ENCODE results near the gene CCDC197. TPM values are rescaled to one million over a fixed set of nuclear protein-coding genes. Genes with fewer than 3 reads are reported as not detected.

CCDC197 gene
- total RNA-seq, 1 donor from 2014 or later = not detected

- peak; percentile 78 for DNase-seq
These were observed 4.6 kb downstream of the CCDC197 start for GRCh38 chr14:94001501-94002396.

GRCh38 chr14:94003397-94003796, 6.3 kb downstream of the CCDC197 start:
- no peak for DNase-seq

- DNase-seq = no peak
These were observed 6.9 kb downstream of the CCDC197 start for GRCh38 chr14:94004015-94004414.

GRCh38 chr14:94005324-94006073, 8.4 kb downstream of the CCDC197 start:
- peak; percentile 41 for DNase-seq

DNA sequence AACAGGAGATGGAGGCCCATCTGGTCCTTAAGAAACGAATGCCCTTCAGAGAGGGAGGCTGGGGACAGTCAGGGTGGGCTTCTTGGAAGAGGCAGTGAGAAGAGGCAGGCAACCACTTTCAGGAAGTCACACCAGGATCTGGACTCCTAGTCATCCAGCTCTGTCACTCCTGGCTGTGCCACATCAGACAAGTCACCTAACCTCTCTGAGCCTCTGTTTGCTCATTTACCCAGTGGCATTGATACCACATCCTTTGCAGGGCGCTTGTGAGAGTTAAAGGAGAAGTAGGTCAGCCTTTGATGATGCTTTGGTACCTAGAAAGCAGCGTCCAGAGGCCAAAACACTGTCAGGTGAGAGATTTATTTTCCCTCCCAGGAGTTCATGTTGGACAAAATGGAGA, 11.1 kb downstream of the CCDC197 start:
- no peak for DNase-seq

- DNase-seq = no peak
These were observed 12.7 kb downstream of the CCDC197 start for GRCh38 chr14:94009767-94010166.

DNA sequence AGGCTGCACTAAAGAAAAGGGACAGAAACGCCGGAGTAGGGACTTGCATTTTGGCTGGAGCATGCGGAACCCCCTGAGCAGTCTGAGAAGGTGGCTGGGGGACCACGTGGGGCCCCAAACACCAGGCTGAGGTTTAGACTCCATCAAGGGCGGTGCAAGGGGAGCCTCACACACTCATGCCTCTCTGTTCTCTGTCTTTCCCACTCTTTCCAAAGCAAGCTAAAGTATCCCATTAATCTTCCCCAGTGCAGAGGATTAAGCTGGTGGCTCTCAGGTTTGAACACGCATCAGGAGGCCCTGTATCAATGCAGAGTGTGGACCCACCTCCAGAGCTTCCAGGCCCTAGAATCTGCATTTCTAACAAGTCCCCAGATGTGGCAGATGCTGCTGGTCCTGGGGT, 13.5 kb downstream of the CCDC197 start:
- DNase-seq = no peak

DNA sequence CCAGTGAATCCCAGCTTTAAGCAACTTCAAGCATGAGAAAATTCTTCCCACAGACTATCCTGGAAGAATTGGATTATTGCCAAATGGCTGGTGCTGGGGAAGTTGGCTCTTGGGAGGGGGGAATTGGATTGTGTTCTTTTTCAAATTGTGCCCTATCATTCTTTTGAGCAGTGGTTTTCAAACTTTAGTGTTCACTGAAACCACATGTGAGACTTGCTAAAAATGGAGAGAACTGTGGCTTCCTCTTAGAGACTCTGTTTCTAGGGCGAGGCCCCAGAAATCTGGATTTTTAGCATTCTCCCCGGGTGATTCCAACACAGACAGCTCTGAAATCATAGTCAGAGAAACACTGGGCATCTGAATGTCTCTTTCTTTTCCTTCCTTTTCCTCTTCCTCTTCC, 14.7 kb downstream of the CCDC197 start:
- peak; percentile 28 for DNase-seq

- DNase-seq = no peak
These were observed 17.3 kb downstream of the CCDC197 start for GRCh38 chr14:94014382-94014781.

GRCh38 chr14:94015223-94015622, 18.1 kb downstream of the CCDC197 start:
- no peak for DNase-seq

GRCh38 chr14:94016446-94016976, 19.4 kb downstream of the CCDC197 start:
- DNase-seq = no peak

DNA sequence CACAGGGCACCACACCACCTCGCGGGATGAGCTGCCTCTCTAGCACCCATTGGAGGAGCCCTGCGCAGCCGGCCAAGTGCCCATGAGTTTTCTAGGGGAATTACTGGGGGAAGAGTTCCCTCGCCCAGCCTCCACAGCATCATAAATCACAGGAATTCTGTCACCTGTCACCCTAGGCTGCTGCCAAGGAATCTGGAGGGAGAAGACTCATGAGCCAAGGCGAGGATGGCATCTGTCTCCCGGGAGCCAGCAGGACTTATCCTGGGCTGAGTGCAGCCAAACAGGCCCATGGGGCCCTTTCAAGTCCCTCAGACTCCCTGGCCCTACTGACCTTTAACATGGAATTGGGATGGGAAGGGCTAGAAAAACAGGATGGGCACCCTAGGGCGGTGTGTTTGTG, 21.2 kb downstream of the CCDC197 start:
- no peak for DNase-seq

DNA sequence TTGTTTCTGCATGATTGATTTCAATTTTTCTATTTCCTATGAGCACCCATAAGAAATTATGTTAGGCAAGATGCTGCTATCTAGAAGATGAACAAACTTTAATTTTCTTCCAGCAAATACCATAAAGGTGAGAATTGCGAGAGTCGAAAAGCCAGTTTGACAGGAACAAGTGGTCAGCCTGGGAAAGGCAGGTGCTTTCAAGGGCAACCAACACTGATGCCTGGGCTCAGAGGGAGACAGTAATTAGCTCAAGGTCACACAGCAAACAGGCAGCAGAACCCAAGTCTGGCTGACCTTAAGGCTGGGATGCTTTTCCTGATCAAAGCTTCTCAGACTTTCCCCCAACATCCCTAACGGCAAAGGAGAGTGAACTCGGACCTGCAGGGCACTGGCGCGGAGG, 22.2 kb downstream of the CCDC197 start:
- no peak for DNase-seq

- no peak for DNase-seq
These were observed 23.2 kb downstream of the CCDC197 start for GRCh38 chr14:94020267-94020666.

- DNase-seq = peak; percentile 31
These were observed 23.9 kb downstream of the CCDC197 start for GRCh38 chr14:94021001-94021400.

DNA sequence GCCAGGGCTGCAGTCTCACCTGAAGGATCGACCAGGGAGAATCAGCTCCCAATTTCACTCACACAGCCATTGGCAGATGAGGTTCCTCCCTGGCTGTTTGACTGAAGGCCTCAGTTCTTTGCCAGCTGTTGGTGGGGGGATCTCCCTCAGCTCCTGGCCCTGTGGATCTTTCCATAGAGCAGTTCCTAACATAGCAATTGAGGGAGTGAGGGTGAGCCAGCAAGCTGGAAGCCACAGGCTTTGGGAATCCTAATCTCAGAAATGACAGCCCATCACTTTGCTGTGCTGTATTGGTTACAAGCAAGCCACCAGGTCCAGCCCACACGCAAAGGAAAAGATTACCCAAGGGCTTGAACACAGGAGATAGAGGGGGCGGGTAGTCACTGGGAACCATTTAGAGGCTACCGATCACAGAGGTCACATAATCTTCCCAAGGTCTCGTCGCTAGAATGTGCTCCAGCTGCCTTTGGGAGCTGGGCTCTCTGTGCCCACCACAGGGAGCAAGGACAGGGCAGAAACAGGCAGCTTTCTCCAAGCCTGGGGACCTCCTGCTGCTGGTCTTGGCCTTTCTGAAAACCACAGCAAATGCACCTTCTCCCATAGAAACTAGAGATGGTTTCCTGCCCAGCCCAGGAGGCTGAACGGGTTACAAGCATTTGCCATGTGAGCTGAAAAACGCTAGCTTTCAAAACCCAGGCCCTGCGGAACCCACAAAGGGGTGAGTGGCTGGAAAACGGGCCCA, 24.5 kb downstream of the CCDC197 start:
- DNase-seq = no peak

DNA sequence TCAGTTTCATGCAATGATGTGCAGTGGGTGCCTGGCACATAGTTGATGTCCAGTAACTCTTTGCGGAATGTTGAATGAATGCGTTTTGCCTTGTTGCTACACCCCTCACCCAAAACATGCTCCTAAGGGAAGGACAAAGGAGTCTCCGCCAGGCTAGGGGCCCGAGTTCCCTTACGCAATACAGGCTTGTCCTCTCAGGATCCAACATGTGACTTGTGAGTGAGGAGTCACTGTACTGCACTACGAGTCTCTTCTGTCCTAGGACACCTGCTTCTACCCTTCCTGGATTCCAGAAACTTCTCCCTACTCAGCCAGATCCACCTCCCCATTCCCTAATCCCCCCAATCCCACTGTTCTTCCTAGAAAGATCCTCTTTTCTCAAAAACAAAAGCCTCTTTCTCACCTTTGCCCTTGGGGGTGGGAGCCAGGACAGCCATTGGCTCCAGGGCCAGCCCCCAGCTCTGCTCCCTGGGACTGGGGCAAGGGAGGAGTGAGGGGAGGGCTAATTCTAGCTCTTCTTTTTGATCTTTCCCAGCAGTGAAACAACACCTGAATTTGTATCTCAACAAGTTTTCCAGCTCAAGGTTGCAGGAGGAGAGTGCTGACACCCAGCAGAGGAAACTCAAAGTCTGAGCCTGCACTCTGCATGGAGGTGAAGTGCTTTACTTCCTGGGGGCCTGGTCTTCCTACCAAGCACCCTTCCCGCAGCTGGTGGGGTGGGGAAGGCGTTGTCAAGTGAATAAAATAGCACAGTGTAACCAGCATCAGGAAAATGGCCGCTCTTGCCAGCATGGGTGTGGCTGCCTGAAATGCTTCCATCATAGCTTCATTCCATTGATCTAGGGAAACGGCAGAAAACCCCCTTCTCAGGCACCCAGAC, 25.7 kb downstream of the CCDC197 start:
- DNase-seq = no peak

GRCh38 chr14:94024549-94024948, 27.4 kb downstream of the CCDC197 start:
- DNase-seq = no peak

DNA sequence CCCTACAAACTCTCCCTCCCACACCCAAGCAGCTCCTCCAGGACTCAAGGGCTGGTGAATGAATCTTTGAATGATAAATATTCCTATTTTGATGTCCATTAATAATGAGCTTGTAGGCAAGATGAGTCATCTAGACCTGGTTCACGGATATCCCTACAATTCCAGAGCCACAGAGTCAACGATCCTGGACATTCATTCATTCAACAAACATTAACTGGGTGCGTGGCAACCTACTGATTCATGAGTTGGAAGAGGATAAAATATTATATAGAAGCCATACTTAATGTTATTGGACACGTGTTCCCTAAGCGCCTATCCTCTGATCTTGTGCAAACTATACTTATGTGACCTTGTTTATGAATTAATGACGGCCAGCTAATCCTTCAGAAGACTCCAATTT, 28.6 kb downstream of the CCDC197 start:
- no peak for DNase-seq

- peak; percentile 99 for DNase-seq
These were observed 29.2 kb downstream of the CCDC197 start, which contains the start of gene OTUB2 for GRCh38 chr14:94026173-94026888. OTUB2 (plus strand) TSS chr14:94026340; CDS start chr14:94026538, 198 bp downstream.

DNA sequence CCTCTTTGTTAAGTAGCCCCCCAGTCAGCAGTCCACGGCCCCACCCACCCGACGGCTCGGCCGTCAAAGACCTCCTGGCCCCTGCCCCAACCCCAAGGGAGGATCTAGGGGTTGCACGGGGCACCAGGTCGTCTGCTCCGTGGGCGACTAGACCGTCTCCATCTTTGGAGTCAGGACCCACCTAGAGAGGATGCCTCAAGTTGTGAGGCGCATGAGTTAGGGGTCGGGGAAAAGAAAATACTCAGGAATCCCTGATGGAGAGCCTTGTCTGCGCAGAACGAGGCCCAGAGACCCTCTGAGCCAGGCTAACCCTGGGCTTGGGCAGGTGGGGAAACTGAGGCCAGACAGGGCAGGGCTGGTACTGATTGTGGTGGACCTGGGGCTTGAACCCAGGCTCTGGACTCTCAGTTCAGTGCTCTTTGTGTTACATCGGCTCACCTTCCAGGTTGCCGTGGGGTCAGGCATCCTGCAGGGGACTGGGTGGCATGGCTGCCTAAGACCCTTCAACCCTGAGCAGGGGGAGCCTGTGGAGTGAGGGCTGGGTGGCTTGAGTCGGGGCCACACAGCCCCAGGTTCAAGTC, 29.9 kb downstream of the CCDC197 start:
- DNase-seq = no peak
